ENCODE data around the gene C2CD2.

C2CD2 gene

GRCh38 chr21:41845310-41846032 is 108.3 kb downstream of the C2CD2 start:
- no peak for DNase-seq (ENCODE audit: low read depth)

- DNase-seq (ENCODE audit: low read depth), result no peak
These were observed 110.2 kb downstream of the C2CD2 start for GRCh38 chr21:41843584-41843983.

GRCh38 chr21:41840880-41841279 is 112.9 kb downstream of the C2CD2 start:
- DNase-seq (ENCODE audit: low read depth), result no peak

GRCh38 chr21:41839387-41840000 is 114.3 kb downstream of the C2CD2 start:
- no peak for DNase-seq (ENCODE audit: low read depth)

GRCh38 chr21:41837756-41838297 is 116.0 kb downstream of the C2CD2 start:
- no peak for DNase-seq (ENCODE audit: low read depth)

DNA sequence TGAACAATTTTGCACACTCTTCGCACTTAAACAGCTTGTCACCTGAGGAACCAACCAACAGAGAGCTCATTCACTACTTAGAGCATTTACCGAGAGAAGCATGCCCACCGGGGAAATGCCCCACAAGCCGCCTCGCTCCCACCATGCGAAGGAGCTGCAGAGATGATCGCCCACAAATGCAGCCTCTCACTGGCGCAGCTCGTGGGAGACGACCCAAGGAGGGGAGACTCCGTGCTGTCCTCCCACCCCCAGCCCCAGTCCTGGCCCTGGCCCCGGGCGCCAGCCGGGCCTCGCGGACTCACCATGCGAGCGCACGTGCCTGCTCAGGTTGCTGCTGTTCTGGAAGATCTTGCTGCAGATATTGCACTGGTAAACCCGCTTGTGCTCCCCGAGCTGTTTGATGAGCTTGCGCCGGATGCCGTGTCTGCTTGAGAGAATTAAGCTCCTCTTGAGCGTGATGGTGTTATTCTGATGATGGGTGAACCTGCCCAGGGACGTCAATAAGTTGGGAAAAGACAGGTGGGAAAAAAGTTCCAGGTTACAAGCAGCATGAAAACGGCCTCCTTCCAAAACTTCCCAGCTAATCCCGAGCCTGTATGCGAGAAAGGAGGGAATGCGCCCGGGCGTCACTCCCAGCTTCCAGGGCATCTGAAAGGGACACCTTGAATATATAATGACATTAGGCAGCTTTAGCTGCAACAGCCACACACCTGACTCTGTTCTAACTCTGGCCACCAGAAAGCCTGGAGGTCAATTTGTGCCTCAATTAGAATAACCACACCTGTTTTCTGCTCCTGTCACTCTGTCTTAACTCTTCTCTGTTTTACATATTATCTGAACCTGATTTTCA is 117.4 kb downstream of the C2CD2 start:
- no peak for DNase-seq (ENCODE audit: low read depth)

DNA sequence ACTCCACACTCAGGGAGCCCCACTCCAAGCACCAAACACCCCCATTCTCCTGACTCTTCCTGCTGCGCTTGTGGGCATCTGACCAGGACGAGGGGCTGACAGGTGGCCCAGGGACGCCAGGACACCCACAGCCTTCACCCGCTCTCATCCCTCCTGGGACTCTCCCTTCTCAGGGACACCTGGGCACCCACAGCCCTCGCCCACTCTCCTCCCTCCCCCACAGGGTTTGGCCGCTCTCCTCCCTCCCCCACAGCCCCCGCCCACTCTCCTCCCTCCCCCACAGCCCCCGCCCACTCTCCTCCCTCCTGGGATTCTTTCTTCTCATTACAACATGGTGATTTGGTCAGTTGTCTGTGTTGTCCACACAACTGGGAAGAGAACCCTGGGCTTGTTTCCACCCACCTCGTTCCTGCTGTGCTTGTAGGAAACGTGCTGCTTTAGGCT is 118.1 kb downstream of the C2CD2 start:
- DNase-seq (ENCODE audit: low read depth), result no peak
